ENCODE measurements around the gene MYO16. TPM values are rescaled to one million over a fixed set of nuclear protein-coding genes. Genes with fewer than 3 reads are reported as not detected.

The MYO16 gene
- polyA plus RNA-seq, 6 donors from 2014 or later: not detected

DNA sequence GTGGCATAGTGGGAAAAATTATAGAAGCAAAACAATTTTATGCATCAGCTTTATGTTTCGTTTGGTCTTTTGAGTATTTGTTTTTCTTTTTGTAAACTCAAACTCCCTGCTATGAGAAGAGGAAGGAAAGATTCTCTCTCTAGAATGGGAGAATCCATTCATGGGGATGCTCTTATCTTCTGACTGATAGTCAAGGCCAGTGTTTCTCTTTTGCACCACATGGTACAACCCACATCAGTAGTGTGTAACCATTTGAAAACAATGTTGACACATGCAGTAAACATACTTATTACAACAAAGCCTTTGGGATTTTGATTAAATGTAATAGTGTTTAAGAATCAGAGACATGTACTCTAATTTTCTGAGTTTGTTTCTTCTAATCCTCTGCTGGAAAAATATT is 490.5 kb downstream of the MYO16 start:
- Mint-ChIP-seq H3K27ac (no peak overlapping the region), H3K36me3 (no peaks in the 10 kb centered on the region), H3K27me3 (peaks cover 0 to 13% (median 0%) of the 10 kb centered on the region in 3 donors), H3K4me1 (no peaks in the 10 kb centered on the region), H3K9me3 (peaks cover 0 to 3% (median 0%) of the 10 kb centered on the region in 7 donors), H3K4me3 (no peak overlapping the region)
- ATAC-seq (ENCODE audit: low read depth in 2 of 2): no peak
- no peak for DNase-seq

DNA sequence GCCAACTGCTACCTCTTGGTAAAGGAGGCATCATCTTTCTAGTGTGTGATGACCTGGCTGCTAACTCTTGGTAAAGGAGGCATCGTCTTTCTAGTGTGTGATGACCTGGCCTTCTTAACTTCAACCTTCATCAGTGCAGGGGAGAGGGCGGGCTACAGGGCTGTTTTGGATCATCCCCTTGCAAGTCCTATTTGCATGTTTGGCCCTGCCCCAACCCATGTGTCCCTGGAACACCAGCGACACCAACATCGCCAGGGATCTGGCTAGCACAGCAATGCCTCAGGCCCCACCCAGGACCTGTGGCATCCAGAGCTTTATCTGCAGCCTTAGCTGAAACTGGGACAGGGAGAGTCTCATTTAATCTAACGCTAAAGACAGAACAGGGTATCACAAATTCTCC is 492.4 kb downstream of the MYO16 start:
- Mint-ChIP-seq H3K27ac (no peak overlapping the region), H3K36me3 (no peaks in the 10 kb centered on the region)
- ATAC-seq (ENCODE audit: low read depth in 2 of 2): no peak

DNA sequence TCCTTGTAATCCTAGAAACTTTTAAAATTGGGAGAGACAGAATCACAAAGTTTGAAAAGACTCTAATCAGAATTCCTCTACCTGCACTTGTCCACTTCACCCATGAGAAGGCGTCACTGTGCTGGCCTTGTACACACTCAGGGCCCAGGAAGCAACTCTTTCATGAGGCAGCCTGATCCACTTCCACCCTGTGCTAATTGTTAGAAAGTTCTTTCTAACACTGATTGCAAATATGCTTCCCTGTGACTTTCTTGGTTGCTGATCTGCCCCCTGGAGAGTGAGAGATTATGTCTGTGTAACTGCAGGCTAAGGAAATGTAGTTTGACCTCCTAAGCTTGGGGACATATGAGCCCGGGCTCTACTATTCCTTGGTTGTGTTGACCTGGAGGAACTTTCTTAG is 494.6 kb downstream of the MYO16 start:
- Mint-ChIP-seq H3K4me1 (peaks cover 0 to under 1% (median 0%) of the 10 kb centered on the region in 3 donors), H3K4me3 (no peak overlapping the region), H3K36me3 (no peaks in the 10 kb centered on the region), H3K27me3 (no peaks in the 10 kb centered on the region), H3K27ac (no peak overlapping the region), H3K9me3 (no peaks in the 10 kb centered on the region)
- ATAC-seq (ENCODE audit: low read depth in 2 of 2) (no peak), DNase-seq (no peak)

More for the DNA sequence above, 492.4 kb downstream of the MYO16 start:
- no peak for DNase-seq
- Mint-ChIP-seq H3K27me3 (peaks cover 0 to 9% (median 0%) of the 10 kb centered on the region in 3 donors), H3K4me1 (no peaks in the 10 kb centered on the region), H3K9me3 (peaks cover 0 to 3% (median 0%) of the 10 kb centered on the region in 7 donors), H3K4me3 (no peak overlapping the region)

DNA sequence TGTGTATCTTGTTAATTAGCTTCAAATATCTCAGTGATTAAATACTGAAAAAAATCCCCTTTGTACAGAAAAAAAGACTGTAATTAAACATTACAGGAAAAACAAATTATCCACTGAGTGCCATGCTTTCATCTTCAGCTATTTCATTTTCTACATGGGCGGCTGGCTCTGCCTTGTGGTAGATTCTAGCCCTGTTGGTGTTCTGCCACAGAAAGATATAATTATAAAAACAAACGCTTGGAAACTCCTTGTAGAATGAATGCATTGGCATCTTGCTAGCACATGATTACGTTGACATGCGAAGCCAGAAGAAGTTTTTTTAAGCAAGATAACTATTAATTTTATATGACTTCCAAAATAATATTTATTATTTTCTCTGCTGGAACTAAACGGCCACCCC is 496.8 kb downstream of the MYO16 start:
- ATAC-seq (ENCODE audit: low read depth in 2 of 2) (no peak), DNase-seq (no peak)
- Mint-ChIP-seq H3K4me1 (peaks cover 0 to 14% (median 5%) of the 10 kb centered on the region in 3 donors), H3K9me3 (no peaks in the 10 kb centered on the region), H3K27me3 (no peaks in the 10 kb centered on the region), H3K4me3 (no peak overlapping the region), H3K27ac (no peak overlapping the region), H3K36me3 (no peaks in the 10 kb centered on the region)

DNA sequence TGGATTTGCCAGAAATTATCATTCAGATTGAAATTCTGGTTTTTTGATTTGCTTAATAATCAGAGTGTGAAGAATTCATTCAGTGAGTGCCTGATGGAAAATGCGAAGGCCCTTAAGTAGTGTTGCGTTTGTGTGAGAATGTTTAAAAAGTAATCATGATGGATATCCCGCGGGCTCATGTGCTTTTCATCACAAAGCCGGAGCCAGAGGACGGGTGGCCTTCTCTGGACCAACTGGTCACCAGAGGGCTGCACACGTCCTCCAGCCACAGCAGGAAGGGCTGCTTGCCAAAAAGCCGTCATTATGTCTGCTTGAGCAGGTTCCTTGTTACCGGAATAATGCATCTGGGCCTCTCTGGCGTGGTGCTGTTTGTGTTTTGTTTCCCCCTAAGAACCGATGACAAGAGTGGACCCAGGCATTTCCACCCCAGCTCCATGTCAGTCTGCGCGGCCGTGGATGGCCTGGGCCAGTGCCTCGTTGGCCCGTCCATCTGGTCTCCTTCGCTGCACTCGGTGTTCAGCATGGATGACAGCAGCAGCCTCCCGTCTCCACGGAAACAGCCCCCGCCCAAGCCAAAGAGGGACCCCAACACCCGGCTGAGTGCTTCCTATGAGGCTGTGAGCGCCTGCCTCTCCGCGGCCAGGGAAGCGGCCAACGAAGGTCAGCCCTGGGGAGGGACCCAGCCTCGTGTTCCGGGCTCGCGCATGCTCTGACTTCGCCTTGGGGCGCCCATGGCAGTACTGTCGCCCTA is 497.7 kb downstream of the MYO16 start:
- no peak overlapping the region for H3K4me3 Mint-ChIP-seq
- no peak for ATAC-seq (ENCODE audit: low read depth in 2 of 2)
- no peak for DNase-seq
- H3K36me3 Mint-ChIP-seq: no peaks in the 10 kb centered on the region
- H3K4me1 Mint-ChIP-seq: peaks cover 2 to 23% (median 12%) of the 10 kb centered on the region in 3 donors
- H3K9me3 Mint-ChIP-seq: no peaks in the 10 kb centered on the region
- no peak overlapping the region for H3K27ac Mint-ChIP-seq
- H3K27me3 Mint-ChIP-seq: no peaks in the 10 kb centered on the region

DNA sequence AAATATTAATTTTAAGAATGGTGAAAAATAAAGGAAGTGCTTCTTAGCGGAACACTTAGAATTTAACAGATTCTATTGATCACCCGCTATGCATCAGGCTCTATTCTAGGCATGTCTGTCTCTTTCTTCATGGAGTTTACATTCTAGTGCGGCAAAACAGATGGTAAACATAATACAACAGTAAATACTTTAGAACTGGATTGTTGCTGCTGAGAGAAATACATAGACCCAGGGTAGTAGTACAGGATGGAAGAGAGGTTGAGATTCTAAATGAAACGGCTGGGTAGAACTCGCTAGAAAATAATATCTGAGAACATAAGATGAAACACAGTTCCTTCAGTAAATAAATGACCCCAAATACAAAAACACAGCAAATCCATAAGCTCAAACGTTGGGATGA is 498.7 kb downstream of the MYO16 start:
- Mint-ChIP-seq H3K27ac (peak overlapping the region in 1 of 6 donors; percentile 55), H3K36me3 (no peaks in the 10 kb centered on the region), H3K4me3 (no peak overlapping the region), H3K4me1 (peaks cover 6 to 27% (median 16%) of the 10 kb centered on the region in 3 donors), H3K27me3 (no peaks in the 10 kb centered on the region), H3K9me3 (no peaks in the 10 kb centered on the region)
- no peak for DNase-seq
- ATAC-seq (ENCODE audit: low read depth in 2 of 2): no peak

DNA sequence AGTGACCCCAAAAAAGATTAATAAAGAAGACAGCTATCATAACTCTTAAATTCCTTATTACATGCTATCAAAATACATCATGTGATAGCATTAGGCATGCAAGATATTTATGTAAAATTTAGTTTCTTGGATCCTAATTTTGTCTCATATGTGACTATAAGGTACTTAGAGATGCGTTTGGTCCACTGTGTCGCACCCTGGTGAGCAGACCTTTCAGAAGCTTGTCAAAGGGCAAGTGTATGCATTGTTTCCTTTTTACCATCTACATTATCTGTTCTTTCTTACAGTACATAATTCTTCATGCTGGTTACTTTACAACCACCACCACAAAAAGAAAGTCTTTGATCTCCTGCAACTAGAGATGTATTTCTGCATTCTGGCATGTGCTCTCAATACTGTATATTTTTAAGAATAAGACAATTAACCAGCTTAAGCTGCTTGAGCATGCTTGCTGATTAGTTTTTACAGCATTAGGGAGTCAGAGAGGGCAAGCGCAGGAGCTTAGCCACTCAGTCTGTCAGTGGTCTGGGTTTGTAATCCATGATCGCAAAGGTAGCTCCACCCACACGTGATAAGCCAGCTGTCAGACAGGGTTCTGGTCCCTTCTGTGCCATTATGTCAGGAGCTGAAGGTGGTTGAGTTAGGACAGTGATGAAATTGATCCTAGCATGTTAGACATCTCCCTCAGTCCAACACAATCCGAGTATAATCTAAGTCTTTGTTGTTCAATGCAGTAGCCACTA is 500.9 kb downstream of the MYO16 start:
- Mint-ChIP-seq H3K36me3 (no peaks in the 10 kb centered on the region), H3K9me3 (no peaks in the 10 kb centered on the region), H3K4me1 (peaks cover 6 to 27% (median 16%) of the 10 kb centered on the region in 3 donors), H3K27ac (no peak overlapping the region), H3K27me3 (no peaks in the 10 kb centered on the region), H3K4me3 (no peak overlapping the region)
- ATAC-seq (ENCODE audit: low read depth in 2 of 2) (no peak), DNase-seq (no peak)

DNA sequence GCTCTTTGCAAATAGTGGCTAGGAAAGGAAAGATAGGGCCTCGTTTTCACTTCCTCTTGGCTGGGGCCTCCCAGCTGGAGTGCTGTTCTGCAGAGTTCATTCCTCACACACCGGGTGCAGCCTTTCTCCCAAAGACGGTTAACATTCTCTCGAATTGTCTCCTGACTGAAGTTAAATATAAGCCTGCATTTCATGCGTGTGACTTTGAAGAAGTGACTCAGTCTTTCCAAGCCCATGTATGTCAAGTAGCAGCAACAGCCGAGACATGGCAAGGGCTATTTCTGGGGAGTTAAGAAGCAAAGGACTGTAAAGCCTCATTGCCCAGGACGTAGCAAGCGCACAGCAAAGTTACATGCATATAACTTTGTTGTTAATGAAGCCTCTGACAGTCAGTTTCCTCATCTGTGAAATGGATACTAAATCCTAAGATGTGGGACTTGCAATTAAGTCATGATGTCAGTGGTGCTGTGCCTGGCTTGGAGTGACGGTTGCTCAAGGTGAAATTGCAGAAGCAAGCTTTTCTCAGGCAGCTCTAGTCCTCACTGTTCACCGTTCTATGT is 502.4 kb downstream of the MYO16 start:
- Mint-ChIP-seq H3K4me3 (peak overlapping the region in 1 of 8 donors; percentile 2), H3K36me3 (no peaks in the 10 kb centered on the region), H3K4me1 (peaks cover 9 to 32% (median 16%) of the 10 kb centered on the region in 3 donors), H3K27me3 (no peaks in the 10 kb centered on the region), H3K9me3 (no peaks in the 10 kb centered on the region), H3K27ac (peak overlapping the region in 2 of 6 donors; percentile 37 to 76)
- DNase-seq (no peak), ATAC-seq (ENCODE audit: low read depth in 2 of 2) (peak; percentile 41 to 61)

DNA sequence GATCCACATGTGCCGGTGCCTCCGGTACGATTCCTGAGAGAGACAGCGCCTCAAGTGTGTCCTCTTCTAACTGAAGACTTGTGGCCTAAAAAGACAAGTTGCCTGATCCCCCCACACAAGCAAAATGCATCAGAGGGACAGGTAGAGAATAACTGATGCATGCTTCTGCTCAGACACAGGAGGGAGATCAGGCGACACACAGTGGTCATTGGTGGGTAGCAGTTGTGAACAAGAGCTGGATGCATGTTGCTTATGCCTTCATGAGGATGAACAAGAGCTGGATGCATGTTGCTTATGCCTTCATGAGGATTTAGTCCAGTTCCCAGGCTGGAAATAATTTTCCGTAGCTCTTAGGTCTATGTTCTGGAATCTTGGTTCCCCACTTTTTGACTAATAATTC is 505.6 kb downstream of the MYO16 start:
- Mint-ChIP-seq H3K36me3 (no peaks in the 10 kb centered on the region), H3K4me3 (no peak overlapping the region), H3K27ac (no peak overlapping the region), H3K9me3 (peaks cover 0 to 6% (median 0%) of the 10 kb centered on the region in 7 donors), H3K27me3 (peaks cover 10 to 11% (median 10%) of the 10 kb centered on the region in 3 donors), H3K4me1 (peaks cover 9 to 22% (median 16%) of the 10 kb centered on the region in 3 donors)
- DNase-seq (no peak), ATAC-seq (ENCODE audit: low read depth in 2 of 2) (no peak)

DNA sequence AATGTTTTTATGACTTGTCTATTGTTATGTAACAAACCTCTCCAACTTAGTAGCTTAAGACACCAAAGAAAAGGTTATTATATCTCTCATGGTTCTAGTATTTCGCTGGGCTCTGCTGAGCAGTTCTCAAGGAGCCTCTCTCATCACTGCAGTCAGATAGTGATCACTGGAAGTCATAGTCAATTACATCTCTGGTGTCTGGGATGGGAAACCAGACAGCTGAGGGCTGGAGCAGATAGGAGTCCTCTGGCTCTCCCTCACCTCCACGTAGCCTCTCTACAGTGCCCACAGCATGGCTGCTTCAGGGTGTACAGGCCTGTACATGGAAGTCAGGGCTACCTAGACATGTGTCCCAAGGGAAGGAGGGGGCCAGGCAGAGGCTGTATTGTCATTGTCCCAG is 507.5 kb downstream of the MYO16 start:
- Mint-ChIP-seq H3K9me3 (peaks cover 0 to 7% (median 2%) of the 10 kb centered on the region in 7 donors), H3K27me3 (peaks cover 13 to 21% (median 20%) of the 10 kb centered on the region in 3 donors), H3K4me3 (no peak overlapping the region), H3K4me1 (peaks cover 4 to 11% (median 9%) of the 10 kb centered on the region in 3 donors), H3K36me3 (no peaks in the 10 kb centered on the region), H3K27ac (no peak overlapping the region)
- no peak for DNase-seq
- no peak for ATAC-seq (ENCODE audit: low read depth in 2 of 2)

DNA sequence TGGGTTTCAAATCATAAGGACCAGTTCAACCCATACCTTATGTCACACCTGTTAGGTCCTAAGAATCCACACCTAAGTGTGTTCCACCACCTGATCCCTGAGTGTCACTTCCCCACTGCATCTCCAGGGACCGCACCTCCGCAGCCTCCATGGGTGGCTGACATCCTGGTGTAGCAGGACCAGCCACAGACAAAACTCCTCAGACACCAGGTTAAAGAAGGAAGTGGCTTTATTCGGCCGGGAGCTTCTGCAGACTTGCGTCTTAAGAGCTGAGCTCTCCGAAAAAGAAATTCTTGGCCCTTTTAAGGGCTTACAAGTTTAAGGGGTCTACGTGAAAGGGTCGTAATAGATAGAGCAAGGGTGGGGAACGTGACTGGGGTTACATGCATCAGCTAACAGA is 509.9 kb downstream of the MYO16 start:
- no peak for ATAC-seq (ENCODE audit: low read depth in 2 of 2)
- Mint-ChIP-seq H3K4me3 (peak overlapping the region in 1 of 8 donors; percentile 16), H3K4me1 (peaks cover 0 to 5% (median 3%) of the 10 kb centered on the region in 3 donors), H3K27ac (no peak overlapping the region), H3K9me3 (peaks cover 0 to 8% (median 4%) of the 10 kb centered on the region in 7 donors), H3K27me3 (peaks cover 33 to 40% (median 34%) of the 10 kb centered on the region in 3 donors), H3K36me3 (no peaks in the 10 kb centered on the region)
- no peak for DNase-seq

DNA sequence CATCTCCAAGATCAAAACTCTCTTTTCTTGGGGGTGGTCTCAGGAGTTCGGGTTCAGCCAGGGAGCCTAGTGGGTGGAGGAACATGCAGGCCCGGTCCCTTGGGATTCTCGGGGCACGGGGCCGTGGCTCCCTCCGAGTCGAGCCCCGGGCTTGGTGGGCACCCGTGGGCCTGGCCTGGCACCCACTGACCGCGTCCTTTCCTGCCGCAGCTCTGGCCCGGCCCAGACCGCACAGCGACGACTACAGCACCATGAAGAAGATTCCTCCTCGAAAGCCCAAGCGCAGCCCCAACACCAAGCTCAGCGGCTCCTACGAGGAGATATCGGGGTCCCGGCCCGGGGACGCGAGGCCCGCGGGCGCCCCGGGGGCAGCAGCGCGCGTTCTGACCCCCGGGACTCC is 510.6 kb downstream of the MYO16 start:
- Mint-ChIP-seq H3K27ac (no peak overlapping the region), H3K4me3 (no peak overlapping the region), H3K27me3 (peaks cover 33 to 41% (median 40%) of the 10 kb centered on the region in 3 donors), H3K36me3 (no peaks in the 10 kb centered on the region), H3K4me1 (peaks cover 0 to 5% (median 3%) of the 10 kb centered on the region in 3 donors), H3K9me3 (peaks cover 0 to 8% (median 4%) of the 10 kb centered on the region in 7 donors)
- ATAC-seq (ENCODE audit: low read depth in 2 of 2): no peak
- no peak for DNase-seq

DNA sequence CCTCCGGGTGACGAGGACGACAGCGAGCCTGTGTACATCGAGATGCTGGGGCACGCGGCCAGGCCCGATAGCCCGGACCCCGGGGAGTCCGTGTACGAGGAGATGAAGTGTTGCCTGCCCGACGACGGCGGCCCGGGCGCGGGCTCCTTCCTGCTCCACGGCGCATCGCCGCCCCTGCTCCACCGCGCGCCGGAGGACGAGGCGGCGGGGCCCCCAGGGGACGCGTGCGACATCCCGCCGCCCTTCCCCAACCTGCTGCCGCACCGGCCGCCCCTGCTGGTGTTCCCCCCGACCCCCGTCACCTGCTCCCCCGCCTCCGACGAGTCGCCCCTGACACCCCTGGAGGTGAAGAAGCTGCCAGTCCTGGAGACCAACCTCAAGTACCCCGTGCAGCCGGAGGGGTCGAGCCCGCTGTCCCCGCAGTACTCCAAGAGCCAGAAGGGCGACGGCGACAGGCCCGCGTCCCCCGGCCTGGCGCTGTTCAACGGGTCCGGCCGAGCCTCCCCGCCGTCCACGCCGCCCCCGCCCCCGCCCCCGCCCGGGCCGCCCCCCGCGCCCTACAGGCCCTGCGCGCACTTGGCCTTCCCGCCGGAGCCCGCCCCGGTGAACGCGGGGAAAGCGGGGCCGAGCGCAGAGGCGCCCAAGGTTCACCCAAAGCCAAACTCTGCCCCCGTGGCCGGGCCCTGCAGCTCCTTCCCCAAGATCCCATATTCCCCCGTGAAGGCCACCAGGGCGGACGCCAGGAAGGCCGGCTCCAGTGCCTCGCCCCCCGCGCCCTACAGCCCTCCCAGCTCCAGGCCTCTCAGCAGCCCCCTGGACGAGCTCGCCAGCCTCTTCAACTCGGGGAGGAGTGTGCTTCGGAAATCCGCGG is 511.3 kb downstream of the MYO16 start:
- Mint-ChIP-seq H3K27me3 (peaks cover 38 to 44% (median 44%) of the 10 kb centered on the region in 3 donors), H3K27ac (no peak overlapping the region), H3K9me3 (peaks cover 0 to 8% (median 4%) of the 10 kb centered on the region in 7 donors), H3K4me1 (peaks cover 0 to 5% (median 3%) of the 10 kb centered on the region in 3 donors), H3K4me3 (no peak overlapping the region), H3K36me3 (no peaks in the 10 kb centered on the region)
- no peak for ATAC-seq (ENCODE audit: low read depth in 2 of 2)
- no peak for DNase-seq

Data from naive B cell (primary cell).